Measurements from ENCODE around the gene CD163L1.

- TF ChIP-seq CTCF (IDR thresholded peaks at IDR 0.05) (no peak), EZH2 (IDR thresholded peaks at IDR 0.05) (no peak), EZH2phosphoT487 (IDR thresholded peaks at IDR 0.05) (no peak)
Observed at GRCh38 chr12:7431993-7432685, 11.8 kb downstream of the CD163L1 start.

Measured in neural progenitor cell (in vitro differentiated cells).